ENCODE measurements around the gene PTGER4.
"Not testable (repeated sequence)": the region's sequence is repeated elsewhere in the genome, so short reads cannot be mapped to it uniquely, and the experiment has no call there.

Gene PTGER4

GRCh38 chr5:40689438-40689837 lies 9.7 kb downstream of the PTGER4 start:
- DNase-seq (ENCODE audit: low read depth), result peak; percentile 96

GRCh38 chr5:40690267-40690666 lies 10.6 kb downstream of the PTGER4 start:
- no peak for DNase-seq (ENCODE audit: low read depth)

- DNase-seq (ENCODE audit: low read depth), result no peak
Observed at GRCh38 chr5:40691894-40692293, 12.2 kb downstream of the PTGER4 start.

GRCh38 chr5:40694433-40694832 lies 14.7 kb downstream of the PTGER4 start:
- no peak for DNase-seq (ENCODE audit: low read depth)

- no peak for DNase-seq (ENCODE audit: low read depth)
Observed at GRCh38 chr5:40700116-40700782, 20.5 kb downstream of the PTGER4 start.

- not testable (repeated sequence) for DNase-seq (ENCODE audit: low read depth)
Observed at GRCh38 chr5:40702027-40702426, 22.3 kb downstream of the PTGER4 start.

- not testable (repeated sequence) for DNase-seq (ENCODE audit: low read depth)
Observed at GRCh38 chr5:40705484-40705883, 25.8 kb downstream of the PTGER4 start.

GRCh38 chr5:40710575-40710974 lies 30.9 kb downstream of the PTGER4 start:
- not testable (repeated sequence) for DNase-seq (ENCODE audit: low read depth)

- DNase-seq (ENCODE audit: low read depth), result no peak
Observed at GRCh38 chr5:40714001-40714400, 34.3 kb downstream of the PTGER4 start.

- DNase-seq (ENCODE audit: low read depth), result no peak
Observed at GRCh38 chr5:40716000-40716399, 36.3 kb downstream of the PTGER4 start.

GRCh38 chr5:40716590-40716989 lies 36.9 kb downstream of the PTGER4 start:
- DNase-seq (ENCODE audit: low read depth), result no peak

- DNase-seq (ENCODE audit: low read depth), result peak; percentile 75
Observed at GRCh38 chr5:40717281-40717680, 37.6 kb downstream of the PTGER4 start.

- DNase-seq (ENCODE audit: low read depth), result no peak
Observed at GRCh38 chr5:40720069-40720468, 40.4 kb downstream of the PTGER4 start.

GRCh38 chr5:40722497-40722911 lies 42.8 kb downstream of the PTGER4 start:
- not testable (repeated sequence) for DNase-seq (ENCODE audit: low read depth)

- no peak for DNase-seq (ENCODE audit: low read depth)
Observed at GRCh38 chr5:40733434-40733833, 53.7 kb downstream of the PTGER4 start.

GRCh38 chr5:40733879-40734563 lies 54.3 kb downstream of the PTGER4 start:
- no peak for DNase-seq (ENCODE audit: low read depth)

GRCh38 chr5:40734986-40735385 lies 55.3 kb downstream of the PTGER4 start:
- no peak for DNase-seq (ENCODE audit: low read depth)

GRCh38 chr5:40735609-40736008 lies 55.9 kb downstream of the PTGER4 start:
- DNase-seq (ENCODE audit: low read depth), result no peak

- peak; percentile 36 for DNase-seq (ENCODE audit: low read depth)
Observed at GRCh38 chr5:40736103-40736875, 56.6 kb downstream of the PTGER4 start.

GRCh38 chr5:40738502-40738901 lies 58.8 kb downstream of the PTGER4 start:
- DNase-seq (ENCODE audit: low read depth), result no peak

Data from stromal cell of bone marrow (primary cell).